Stomach smooth muscle (tissue), 2 donors: ENCODE results near the gene KIFC1.
A peak's percentile ranks its signal among the peaks of the same experiment; 100 is the strongest.
"Not testable (repeated sequence)": the region's sequence is repeated elsewhere in the genome, so short reads cannot be mapped to it uniquely, and the experiment has no call there.

Experiments used
- H3K27ac ChIP-seq: one replicate; pipeline ENCODE4 v1.7.0; 2013; ENCODE audit warnings: mild to moderate bottlenecking, low read length, inconsistent platforms
- H3K27me3 ChIP-seq, 2 donors: one replicate each; pipeline ENCODE4 v1.7.0; 2013; ENCODE audit warnings: low read length in 2 of 2; ENCODE audit not compliant: insufficient read depth in 2 of 2, control insufficient read depth in 1 of 2
- H3K36me3 ChIP-seq, 2 donors: one replicate each; pipeline ENCODE4 v1.7.0; 2013; ENCODE audit warnings: low read length in 2 of 2; ENCODE audit not compliant: control insufficient read depth in 2 of 2, insufficient read depth in 2 of 2
- H3K4me1 ChIP-seq: one replicate; pipeline ENCODE4 v1.7.0; 2013; ENCODE audit warnings: low read length; ENCODE audit not compliant: control insufficient read depth, insufficient read depth
- H3K4me3 ChIP-seq, 2 donors: one replicate each; pipeline ENCODE4 v1.7.0; 2013; ENCODE audit warnings: low read length in 2 of 2
- H3K9ac ChIP-seq, 2 donors: one replicate each; pipeline ENCODE4 v1.7.0; 2013; ENCODE audit warnings: low read length in 2 of 2, mild to moderate bottlenecking in 1 of 2
- H3K9me3 ChIP-seq, 2 donors: one replicate each; pipeline ENCODE4 v1.7.0; 2013; ENCODE audit warnings: low read length in 2 of 2; ENCODE audit not compliant: control insufficient read depth in 2 of 2
- donor health status: healthy.
- donor health status: Pancreatic carcinoma.

Gene KIFC1

GRCh38 chr6:33363486-33363885 lies 28.1 kb upstream of the KIFC1 start:
- H3K4me3 ChIP-seq, H3K27ac ChIP-seq, H3K27me3 ChIP-seq, H3K9ac ChIP-seq, H3K9me3 ChIP-seq, H3K36me3 ChIP-seq, H3K4me1 ChIP-seq: not testable (repeated sequence)

- not testable (repeated sequence) for H3K4me3 ChIP-seq, H3K36me3 ChIP-seq, H3K9me3 ChIP-seq, H3K27ac ChIP-seq, H3K9ac ChIP-seq, H3K27me3 ChIP-seq, H3K4me1 ChIP-seq
These were observed 27.0 kb upstream of the KIFC1 start for GRCh38 chr6:33364475-33365205.

GRCh38 chr6:33365206-33365971 lies 26.2 kb upstream of the KIFC1 start:
- H3K27me3 ChIP-seq, H3K36me3 ChIP-seq, H3K9ac ChIP-seq, H3K9me3 ChIP-seq, H3K4me3 ChIP-seq, H3K27ac ChIP-seq, H3K4me1 ChIP-seq: not testable (repeated sequence)

GRCh38 chr6:33367009-33367714 lies 24.5 kb upstream of the KIFC1 start:
- Histone ChIP-seq H3K9ac (no peak overlapping the region), H3K27me3 (no peaks in the 10 kb centered on the region), H3K9me3 (no peaks in the 10 kb centered on the region), H3K27ac (no peak overlapping the region), H3K4me3 (no peak overlapping the region), H3K36me3 (no peaks in the 10 kb centered on the region), H3K4me1 (no peaks in the 10 kb centered on the region)

GRCh38 chr6:33367715-33368025 lies 24.0 kb upstream of the KIFC1 start:
- H3K4me3 ChIP-seq, H3K9ac ChIP-seq: not testable (repeated sequence)

GRCh38 chr6:33371901-33372300 lies 19.7 kb upstream of the KIFC1 start:
- H3K27me3 ChIP-seq, H3K9me3 ChIP-seq, H3K36me3 ChIP-seq, H3K27ac ChIP-seq, H3K4me3 ChIP-seq, H3K9ac ChIP-seq: not testable (repeated sequence)
- peaks cover 22% of the 10 kb centered on the region for H3K4me1 ChIP-seq

More at GRCh38 chr6:33367715-33368025, 24.0 kb upstream of the KIFC1 start:
- not testable (repeated sequence) for H3K27me3 ChIP-seq, H3K4me1 ChIP-seq, H3K27ac ChIP-seq, H3K9me3 ChIP-seq, H3K36me3 ChIP-seq

- Histone ChIP-seq H3K27me3 (no peaks in the 10 kb centered on the region), H3K4me3 (no peak overlapping the region), H3K36me3 (no peaks in the 10 kb centered on the region), H3K4me1 (peaks cover 22% of the 10 kb centered on the region), H3K9ac (no peak overlapping the region), H3K9me3 (no peaks in the 10 kb centered on the region), H3K27ac (no peak overlapping the region)
These were observed 19.0 kb upstream of the KIFC1 start for GRCh38 chr6:33372526-33373123.

- Histone ChIP-seq H3K27ac (peak overlapping the region; percentile 62), H3K9me3 (no peaks in the 10 kb centered on the region), H3K36me3 (no peaks in the 10 kb centered on the region), H3K27me3 (no peaks in the 10 kb centered on the region), H3K4me1 (peaks cover 22% of the 10 kb centered on the region), H3K4me3 (peak overlapping the region in 1 of 2 donors; percentile 49), H3K9ac (no peak overlapping the region)
These were observed 17.4 kb upstream of the KIFC1 start for GRCh38 chr6:33373960-33374910.

- Histone ChIP-seq H3K9ac (peak overlapping the region; percentile 21 to 44), H3K9me3 (no peaks in the 10 kb centered on the region), H3K4me1 (peaks cover 22% of the 10 kb centered on the region), H3K27me3 (no peaks in the 10 kb centered on the region), H3K4me3 (peak overlapping the region in 1 of 2 donors; percentile 49), H3K27ac (peak overlapping the region; percentile 62), H3K36me3 (no peaks in the 10 kb centered on the region)
These were observed 16.4 kb upstream of the KIFC1 start for GRCh38 chr6:33375143-33375671.

GRCh38 chr6:33377171-33377570 lies 14.5 kb upstream of the KIFC1 start:
- H3K9ac ChIP-seq, result no peak overlapping the region
- no peak overlapping the region for H3K27ac ChIP-seq
- no peak overlapping the region for H3K4me3 ChIP-seq
- no peaks in the 10 kb centered on the region for H3K36me3 ChIP-seq
- H3K9me3 ChIP-seq, result no peaks in the 10 kb centered on the region
- H3K27me3 ChIP-seq, result no peaks in the 10 kb centered on the region
- peaks cover 25% of the 10 kb centered on the region for H3K4me1 ChIP-seq
